Endothelial cell (in vitro differentiated cells): ENCODE data around the gene TRAPPC5. TPM values are rescaled to one million over a fixed set of nuclear protein-coding genes. Genes with fewer than 3 reads are reported as not detected.

Experiments
- DNase-seq: peaks from one replicate; pipeline ENCODE4 v3.0.0; 2021; ENCODE audit warnings: low spot score
- H3K27ac Mint-ChIP-seq: one replicate; pipeline ENCODE4 v1.8.0; 2021; ENCODE audit warnings: mixed read lengths, inconsistent platforms; ENCODE audit not compliant: unreplicated experiment
- H3K27me3 Mint-ChIP-seq: one replicate; pipeline ENCODE4 v1.8.0; 2021; ENCODE audit warnings: mild to moderate bottlenecking, moderate library complexity, mixed read lengths, inconsistent platforms; ENCODE audit not compliant: unreplicated experiment
- H3K36me3 Mint-ChIP-seq: one replicate; pipeline ENCODE4 v1.8.0; 2021; ENCODE audit warnings: mild to moderate bottlenecking, low read depth, mixed read lengths, inconsistent platforms; ENCODE audit not compliant: unreplicated experiment
- H3K4me1 Mint-ChIP-seq: one replicate; pipeline ENCODE4 v1.8.0; 2021; ENCODE audit warnings: mild to moderate bottlenecking, mixed read lengths, inconsistent platforms; ENCODE audit not compliant: unreplicated experiment
- H3K4me3 Mint-ChIP-seq: one replicate; pipeline ENCODE4 v1.8.0; 2021; ENCODE audit warnings: mild to moderate bottlenecking, mixed read lengths, inconsistent platforms; ENCODE audit not compliant: unreplicated experiment
- H3K9me3 Mint-ChIP-seq: one replicate; pipeline ENCODE4 v1.8.0; 2021; ENCODE audit warnings: mixed read lengths, inconsistent platforms; ENCODE audit not compliant: unreplicated experiment
- CTCF ChIP-seq: fragments of 200-600 bp; sonication (generic); IDR thresholded peaks from one replicate; pipeline ENCODE4 v1.5.0; 2021; ENCODE audit warnings: antibody characterized with exemption; ENCODE audit not compliant: unreplicated experiment
- total RNA-seq: library from RNA; stranded (reverse); fragmentation: NEBNext Ultra II Directional; extraction: Animal tissue kit (Norgen Biotek cat#: 25700); gene quantifications from one replicate; pipeline ENCODE4 v1.2.1, GENCODE V29; 2021; ENCODE audit not compliant: unreplicated experiment

Gene TRAPPC5
- total RNA-seq, 1 donor from 2014 or later, result 82.0 TPM

DNA sequence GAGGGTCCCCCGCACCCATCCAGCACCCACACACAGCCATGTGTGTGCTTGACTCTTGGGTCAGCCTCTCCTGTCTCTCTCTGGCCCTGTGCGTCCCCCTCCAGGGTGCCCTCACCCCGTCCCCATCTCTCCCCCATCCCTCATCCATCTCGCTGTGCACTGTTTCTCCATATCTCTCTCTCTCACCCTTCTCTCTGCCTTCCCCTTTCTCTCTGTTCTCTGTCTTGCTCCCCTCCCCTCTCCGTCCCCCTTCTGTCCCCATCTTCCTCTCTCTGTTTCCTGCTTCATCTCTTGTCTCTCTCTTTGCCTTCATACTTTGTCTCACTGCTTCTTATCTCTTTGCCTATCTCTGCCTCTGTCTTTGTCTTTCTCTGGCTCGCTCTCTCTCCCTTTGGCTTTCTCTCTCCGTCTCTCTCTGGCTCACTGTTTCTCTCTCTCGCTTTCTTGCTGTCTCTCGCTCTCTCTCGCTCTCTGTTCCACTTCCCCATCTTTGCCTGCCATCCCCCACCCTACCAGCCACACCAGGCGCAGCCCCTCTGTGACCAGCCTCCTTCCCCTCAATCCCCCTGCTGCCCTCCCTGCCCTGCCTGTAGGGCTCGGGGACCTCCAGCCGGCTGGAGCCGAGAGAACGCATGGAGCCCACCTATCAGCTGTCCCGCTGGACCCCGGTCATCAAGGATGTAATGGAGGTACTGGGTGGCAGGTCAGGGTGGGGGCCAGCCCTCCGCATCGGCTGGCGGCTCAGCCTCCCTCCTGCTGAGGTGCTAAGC, 34.8 kb upstream of the TRAPPC5 start:
- no peak for TF ChIP-seq CTCF
- Mint-ChIP-seq H3K27me3 (peaks cover 16% of the 10 kb centered on the region), H3K4me1 (peaks cover 3% of the 10 kb centered on the region), H3K4me3 (peak overlapping the region; percentile 4), H3K36me3 (no peaks in the 10 kb centered on the region), H3K27ac (no peak overlapping the region), H3K9me3 (no peaks in the 10 kb centered on the region)
- no peak for DNase-seq

GRCh38 chr19:7646426-7646700, 34.3 kb upstream of the TRAPPC5 start:
- DNase-seq, result no peak
- Mint-ChIP-seq H3K4me3 (no peak overlapping the region), H3K36me3 (no peaks in the 10 kb centered on the region), H3K4me1 (peaks cover 3% of the 10 kb centered on the region), H3K27ac (no peak overlapping the region), H3K27me3 (peaks cover 16% of the 10 kb centered on the region), H3K9me3 (no peaks in the 10 kb centered on the region)
- TF ChIP-seq CTCF, result no peak

DNA sequence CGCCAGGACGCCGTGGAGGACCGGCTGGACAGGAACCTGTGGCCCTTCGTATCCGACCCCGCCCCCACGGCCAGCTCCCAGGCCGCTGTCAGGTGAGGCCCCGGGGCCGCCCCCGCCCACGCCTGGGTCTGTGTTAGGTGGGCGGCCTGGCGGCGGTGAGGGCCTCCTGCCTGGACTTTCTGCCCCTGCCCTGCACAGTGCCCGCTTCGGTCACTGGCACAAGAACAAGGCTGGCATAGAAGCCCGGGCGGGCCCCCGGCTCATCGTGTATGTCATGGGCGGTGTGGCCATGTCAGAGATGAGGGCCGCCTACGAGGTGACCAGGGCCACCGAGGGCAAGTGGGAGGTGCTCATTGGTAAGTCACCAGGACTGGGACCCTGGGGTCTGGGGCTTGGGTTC, 33.5 kb upstream of the TRAPPC5 start:
- Mint-ChIP-seq H3K27ac (no peak overlapping the region), H3K4me1 (peaks cover 3% of the 10 kb centered on the region), H3K9me3 (no peaks in the 10 kb centered on the region), H3K4me3 (no peak overlapping the region), H3K27me3 (peaks cover 16% of the 10 kb centered on the region), H3K36me3 (no peaks in the 10 kb centered on the region)
- no peak for DNase-seq
- TF ChIP-seq CTCF, result no peak

- H3K9me3 Mint-ChIP-seq, result no peaks in the 10 kb centered on the region
- DNase-seq, result no peak
- no peak overlapping the region for H3K4me3 Mint-ChIP-seq
- no peak overlapping the region for H3K27ac Mint-ChIP-seq
- no peak for TF ChIP-seq CTCF
- no peaks in the 10 kb centered on the region for H3K36me3 Mint-ChIP-seq
- H3K4me1 Mint-ChIP-seq, result peaks cover 3% of the 10 kb centered on the region
- H3K27me3 Mint-ChIP-seq, result peaks cover 12% of the 10 kb centered on the region
Observed at GRCh38 chr19:7648265-7649014, 32.2 kb upstream of the TRAPPC5 start.

DNA sequence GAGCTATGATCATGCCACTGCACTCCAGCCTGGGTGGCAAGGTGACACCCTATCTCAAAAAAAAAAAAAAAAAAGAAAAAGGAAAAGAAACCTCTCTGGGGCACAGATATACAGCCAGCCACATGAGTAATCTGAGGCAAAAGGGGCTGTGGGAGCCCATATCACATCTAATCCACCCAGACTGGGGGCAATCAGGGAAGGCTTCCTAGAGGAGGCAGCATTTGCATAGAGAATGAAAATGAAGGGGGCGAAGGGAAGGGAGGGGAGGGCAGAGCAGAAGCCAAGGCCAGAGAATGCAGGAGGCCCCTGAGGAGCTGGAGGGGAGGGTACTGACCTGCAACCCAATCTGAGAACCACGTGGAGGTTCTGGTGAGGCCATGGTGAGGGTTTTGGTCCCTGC, 30.5 kb upstream of the TRAPPC5 start:
- no peaks in the 10 kb centered on the region for H3K9me3 Mint-ChIP-seq
- H3K36me3 Mint-ChIP-seq, result no peaks in the 10 kb centered on the region
- peaks cover 8% of the 10 kb centered on the region for H3K27me3 Mint-ChIP-seq
- H3K4me1 Mint-ChIP-seq, result peaks cover 3% of the 10 kb centered on the region
- no peak for DNase-seq
- no peak for TF ChIP-seq CTCF
- H3K27ac Mint-ChIP-seq, result no peak overlapping the region
- no peak overlapping the region for H3K4me3 Mint-ChIP-seq
